ENCODE measurements around the gene PDXK. TPM values are rescaled to one million over a fixed set of nuclear protein-coding genes. Genes with fewer than 3 reads are reported as not detected.

The PDXK gene
- polyA plus RNA-seq, 1 experiment: 129 TPM

DNA sequence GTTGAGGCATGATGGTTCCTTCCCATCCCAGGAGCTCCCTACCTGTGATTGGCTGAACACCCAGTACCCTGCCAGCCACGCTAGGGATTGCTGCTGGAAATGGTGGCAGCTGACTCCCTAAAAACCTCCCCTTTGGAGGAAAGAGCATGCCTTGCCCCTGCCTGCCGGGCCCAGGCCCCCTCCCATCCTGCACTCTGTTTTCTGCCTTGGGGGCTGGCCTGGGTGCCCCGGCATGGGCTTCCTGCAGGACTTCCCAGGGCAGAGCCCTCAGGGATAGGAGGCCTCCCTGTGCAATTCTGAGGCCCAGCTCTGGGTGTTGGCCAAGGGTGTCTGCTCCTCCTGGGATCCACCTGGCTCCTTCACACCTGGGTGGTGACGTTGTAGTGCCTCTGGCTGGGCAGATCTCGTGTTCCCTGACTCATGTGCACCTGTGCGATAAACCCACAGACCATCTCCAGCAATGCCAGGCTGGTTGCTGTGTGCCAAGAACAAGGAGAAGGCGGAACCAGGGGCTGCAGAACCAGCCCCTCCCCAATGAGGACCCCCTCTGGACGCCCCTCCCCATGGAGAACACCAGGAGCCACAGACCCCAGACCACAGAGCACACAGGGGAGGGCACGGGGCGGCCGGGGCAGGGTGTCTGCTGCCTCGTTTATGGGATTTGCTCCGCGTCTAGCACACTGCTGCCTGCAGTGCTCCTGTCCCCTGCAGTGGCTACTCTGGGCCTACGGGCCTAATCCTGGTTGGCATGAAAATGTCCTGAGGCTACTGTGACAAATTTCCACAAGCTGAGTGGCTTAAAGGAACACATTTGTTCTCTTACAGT is 43.6 kb downstream of the PDXK start:
- Histone ChIP-seq H3K27me3 (ENCODE audit: control insufficient read depth, insufficient read depth, low read length) (no peaks in the 10 kb centered on the region), H3K9me3 (ENCODE audit: control insufficient read depth, insufficient read depth, low read length) (peaks cover 9% of the 10 kb centered on the region), H3K4me3 (ENCODE audit: low read depth, low read length) (no peak overlapping the region), H3K27ac (ENCODE audit: low read depth, low read length) (no peak overlapping the region)
- CTCF ChIA-PET: no interaction called here
- TF ChIP-seq, protein P1, sequence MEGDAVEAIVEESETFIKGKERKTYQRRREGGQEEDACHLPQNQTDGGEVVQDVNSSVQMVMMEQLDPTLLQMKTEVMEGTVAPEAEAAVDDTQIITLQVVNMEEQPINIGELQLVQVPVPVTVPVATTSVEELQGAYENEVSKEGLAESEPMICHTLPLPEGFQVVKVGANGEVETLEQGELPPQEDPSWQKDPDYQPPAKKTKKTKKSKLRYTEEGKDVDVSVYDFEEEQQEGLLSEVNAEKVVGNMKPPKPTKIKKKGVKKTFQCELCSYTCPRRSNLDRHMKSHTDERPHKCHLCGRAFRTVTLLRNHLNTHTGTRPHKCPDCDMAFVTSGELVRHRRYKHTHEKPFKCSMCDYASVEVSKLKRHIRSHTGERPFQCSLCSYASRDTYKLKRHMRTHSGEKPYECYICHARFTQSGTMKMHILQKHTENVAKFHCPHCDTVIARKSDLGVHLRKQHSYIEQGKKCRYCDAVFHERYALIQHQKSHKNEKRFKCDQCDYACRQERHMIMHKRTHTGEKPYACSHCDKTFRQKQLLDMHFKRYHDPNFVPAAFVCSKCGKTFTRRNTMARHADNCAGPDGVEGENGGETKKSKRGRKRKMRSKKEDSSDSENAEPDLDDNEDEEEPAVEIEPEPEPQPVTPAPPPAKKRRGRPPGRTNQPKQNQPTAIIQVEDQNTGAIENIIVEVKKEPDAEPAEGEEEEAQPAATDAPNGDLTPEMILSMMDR (IDR thresholded peaks at IDR 0.05; ENCODE audit: low read depth, low read length): no peak
- POLR2A ChIA-PET: no interaction called here
- DNase-seq (ENCODE audit: low read depth, low spot score): no peak

DNA sequence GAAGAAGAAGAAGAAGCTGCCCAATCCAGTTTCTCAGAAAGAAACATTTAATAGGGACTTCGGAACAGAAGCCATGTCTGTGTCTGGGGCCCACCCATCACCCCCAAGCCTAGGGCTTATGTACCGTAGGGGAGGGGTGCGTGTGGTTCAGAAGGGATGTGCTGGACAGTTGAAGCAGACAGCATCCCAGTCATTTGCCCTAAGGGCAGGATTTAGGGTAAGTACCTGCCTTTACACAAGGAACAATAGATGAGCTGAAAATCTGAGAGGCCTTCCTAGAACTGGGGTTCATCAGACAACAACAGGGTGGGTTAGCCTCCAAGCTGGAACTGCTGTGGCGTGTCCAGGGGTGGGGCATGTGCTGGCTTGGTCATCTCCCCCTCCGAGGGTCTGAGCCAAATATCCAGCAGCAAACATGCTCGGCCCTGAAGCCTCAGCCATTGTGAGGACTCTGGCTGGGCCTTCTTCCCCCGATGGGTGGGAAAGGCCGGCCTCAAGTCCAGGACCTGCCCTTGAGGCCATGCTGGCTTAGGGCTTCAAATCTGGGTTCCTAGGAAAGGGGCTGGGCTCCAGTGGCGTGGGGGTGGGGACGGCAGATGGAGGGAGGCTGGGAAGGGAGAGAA is 45.1 kb downstream of the PDXK start:
- Histone ChIP-seq H3K9me3 (ENCODE audit: control insufficient read depth, insufficient read depth, low read length) (peaks cover 13% of the 10 kb centered on the region), H3K4me3 (ENCODE audit: low read depth, low read length) (no peak overlapping the region), H3K27ac (ENCODE audit: low read depth, low read length) (no peak overlapping the region), H3K27me3 (ENCODE audit: control insufficient read depth, insufficient read depth, low read length) (no peaks in the 10 kb centered on the region)
- TF ChIP-seq, protein P1 (IDR thresholded peaks at IDR 0.05; ENCODE audit: low read depth, low read length): no peak
- ChIA-PET CTCF (interaction anchor here (0.7 kb wide), 1 partner anchor 96 kb away, joined by 4 read pairs; no protein-coding TSS in a partner anchor), POLR2A (no interaction called here)
- DNase-seq (ENCODE audit: low read depth, low spot score): no peak

DNA sequence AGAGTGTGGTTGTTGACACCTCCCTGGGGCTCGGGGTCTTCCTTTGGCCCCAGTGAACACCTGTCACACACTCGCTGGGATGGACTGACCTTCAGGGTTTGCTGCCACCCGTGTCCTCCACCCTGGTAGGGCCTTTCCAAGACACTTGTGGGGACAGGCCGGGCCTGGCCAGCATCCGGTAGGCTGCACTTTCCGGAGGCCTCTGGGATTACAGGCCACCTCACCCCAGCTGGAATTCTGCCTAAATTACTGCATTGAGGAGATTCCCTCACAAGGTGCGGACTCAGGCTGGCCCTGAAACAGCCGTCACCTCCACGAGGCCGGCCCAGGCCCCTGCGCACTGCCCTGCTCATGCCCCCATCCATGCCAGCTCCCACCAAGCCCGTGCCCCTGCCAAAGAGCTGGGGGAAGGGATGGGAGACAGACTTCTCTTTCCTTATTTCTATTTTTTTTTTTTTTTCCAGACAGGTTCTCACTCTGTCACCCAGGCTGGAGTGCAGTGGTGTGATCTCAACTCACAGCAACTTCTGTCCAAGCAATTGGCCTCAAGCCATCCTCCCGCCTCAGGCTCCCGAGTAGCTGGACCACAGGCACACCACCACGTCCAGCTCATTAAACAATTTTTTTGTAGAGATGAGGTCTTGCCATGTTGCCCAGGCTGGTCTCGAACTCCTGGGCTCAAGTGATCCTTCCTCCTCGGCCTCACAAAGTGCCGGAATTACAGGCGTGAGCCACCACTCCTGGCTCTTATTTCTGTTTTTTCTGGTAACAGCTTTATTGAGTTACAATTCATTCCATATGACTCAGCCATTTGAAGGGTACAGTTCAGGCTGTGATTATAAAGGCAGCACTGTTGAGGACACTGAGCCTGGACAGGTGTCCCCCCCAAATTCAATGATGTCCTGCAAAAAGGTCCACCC is 45.9 kb downstream of the PDXK start:
- ChIA-PET CTCF (no interaction called here), POLR2A (interaction anchor here (0.7 to 1.2 kb wide), 3 partner anchors 24 to 1506 kb away, joined by 3 read pairs; no protein-coding TSS in a partner anchor)
- Histone ChIP-seq H3K27me3 (ENCODE audit: control insufficient read depth, insufficient read depth, low read length) (no peaks in the 10 kb centered on the region), H3K9me3 (ENCODE audit: control insufficient read depth, insufficient read depth, low read length) (peaks cover 13% of the 10 kb centered on the region), H3K27ac (ENCODE audit: low read depth, low read length) (peak overlapping the region; percentile 2), H3K4me3 (ENCODE audit: low read depth, low read length) (no peak overlapping the region)
- DNase-seq (ENCODE audit: low read depth, low spot score): no peak
- TF ChIP-seq, protein P1 (IDR thresholded peaks at IDR 0.05; ENCODE audit: low read depth, low read length): no peak

DNA sequence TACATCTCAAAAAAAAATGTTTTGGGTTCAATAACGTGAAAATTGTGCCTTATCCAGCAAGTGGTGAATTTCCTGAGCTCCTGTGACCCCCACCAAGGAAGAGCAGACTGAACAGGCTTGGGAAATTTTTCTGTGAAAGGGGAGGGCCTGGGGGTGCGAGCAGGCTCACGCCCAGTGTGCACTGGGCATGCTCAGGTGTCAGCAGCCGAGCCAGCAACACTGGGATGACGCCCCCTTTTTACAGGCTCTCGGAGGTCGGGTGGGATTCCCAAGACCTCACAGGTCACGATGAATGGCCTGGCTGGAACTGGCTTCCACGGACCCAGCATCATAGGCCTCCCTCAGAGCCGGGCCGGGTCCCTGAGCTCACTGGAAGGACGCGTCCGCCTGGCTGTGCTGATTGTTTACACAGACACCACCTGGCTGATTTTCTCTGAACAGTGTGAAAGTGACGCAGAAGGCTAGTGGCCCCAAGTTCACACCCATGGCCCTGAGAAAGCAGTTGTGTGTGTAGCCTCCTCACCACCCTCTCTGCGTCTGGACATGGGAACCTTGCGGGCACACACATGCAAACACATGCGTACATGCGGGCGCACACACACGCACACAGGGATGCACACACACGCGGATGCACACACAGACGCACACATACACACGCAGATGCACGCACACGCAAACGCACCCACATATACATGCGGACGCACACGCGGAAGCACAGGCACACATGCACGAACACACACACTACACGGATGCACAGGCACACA is 48.0 kb downstream of the PDXK start:
- Histone ChIP-seq H3K9me3 (ENCODE audit: control insufficient read depth, insufficient read depth, low read length) (peaks cover 13% of the 10 kb centered on the region), H3K27me3 (ENCODE audit: control insufficient read depth, insufficient read depth, low read length) (no peaks in the 10 kb centered on the region), H3K27ac (ENCODE audit: low read depth, low read length) (no peak overlapping the region), H3K4me3 (ENCODE audit: low read depth, low read length) (no peak overlapping the region)
- TF ChIP-seq, protein P1 (IDR thresholded peaks at IDR 0.05; ENCODE audit: low read depth, low read length): no peak
- CTCF ChIA-PET: interaction anchor here (1.2 kb wide), 1 partner anchor 23 kb away, joined by 3 read pairs; no protein-coding TSS in a partner anchor
- POLR2A ChIA-PET: no interaction called here
- no peak for DNase-seq (ENCODE audit: low read depth, low spot score)

All from AG04450 (cell line).